Activated CD4-positive, alpha-beta T cell treated with anti-CD3 and anti-CD28 coated beads, Interleukin-10, Interleukin-2, amounts not matched to agents 100 ng/mL and 50 ng/mL, durations not matched to agents 16 hours and 8 hours (primary cell): ENCODE data around the gene ANO5.
"Not testable (repeated sequence)": the region's sequence is repeated elsewhere in the genome, so short reads cannot be mapped to it uniquely, and the experiment has no call there.

Source experiments
- DNase-seq: peaks from one replicate; pipeline ENCODE4 v3.0.0-alpha.2; 2020

Gene ANO5

GRCh38 chr11:22199243-22199642 lies 6.4 kb downstream of the ANO5 start:
- no peak for DNase-seq

GRCh38 chr11:22203281-22203680 lies 10.4 kb downstream of the ANO5 start:
- peak; percentile 4 for DNase-seq

GRCh38 chr11:22207162-22207561 lies 14.3 kb downstream of the ANO5 start:
- DNase-seq = no peak

- DNase-seq = no peak
Measured at GRCh38 chr11:22208151-22208858, 15.4 kb downstream of the ANO5 start.

GRCh38 chr11:22216940-22217339 lies 24.1 kb downstream of the ANO5 start:
- DNase-seq = no peak

GRCh38 chr11:22221143-22221542 lies 28.3 kb downstream of the ANO5 start:
- DNase-seq = no peak

- no peak for DNase-seq
Measured at GRCh38 chr11:22225190-22225589, 32.3 kb downstream of the ANO5 start.

- no peak for DNase-seq
Measured at GRCh38 chr11:22234743-22235142, 41.9 kb downstream of the ANO5 start.

- peak; percentile 39 for DNase-seq
Measured at GRCh38 chr11:22244986-22245592, 52.2 kb downstream of the ANO5 start.

GRCh38 chr11:22246992-22247391 lies 54.1 kb downstream of the ANO5 start:
- DNase-seq = no peak

- no peak for DNase-seq
Measured at GRCh38 chr11:22249871-22250270, 57.0 kb downstream of the ANO5 start.

GRCh38 chr11:22256876-22257275 lies 64.0 kb downstream of the ANO5 start:
- no peak for DNase-seq

- no peak for DNase-seq
Measured at GRCh38 chr11:22263613-22264012, 70.7 kb downstream of the ANO5 start.

GRCh38 chr11:22268983-22269624 lies 76.2 kb downstream of the ANO5 start:
- not testable (repeated sequence) for DNase-seq

- DNase-seq = no peak
Measured at GRCh38 chr11:22273781-22274180, 80.9 kb downstream of the ANO5 start.

- DNase-seq = no peak
Measured at GRCh38 chr11:22275600-22275999, 82.7 kb downstream of the ANO5 start.

GRCh38 chr11:22276535-22276934 lies 83.7 kb downstream of the ANO5 start:
- DNase-seq = no peak

GRCh38 chr11:22284991-22285390 lies 92.1 kb downstream of the ANO5 start:
- not testable (repeated sequence) for DNase-seq

GRCh38 chr11:22302368-22302767 lies 109.5 kb downstream of the ANO5 start:
- DNase-seq = no peak

GRCh38 chr11:22304337-22304961 lies 111.6 kb downstream of the ANO5 start:
- DNase-seq = peak; percentile 36

- DNase-seq = no peak
Measured at GRCh38 chr11:22317656-22318055, 124.8 kb downstream of the ANO5 start.

- DNase-seq = no peak
Measured at GRCh38 chr11:22331771-22332170, 138.9 kb downstream of the ANO5 start.
